ENCODE data around the gene FAM240A. TPM values are rescaled to one million over a fixed set of nuclear protein-coding genes. Genes with fewer than 3 reads are reported as not detected.
"Not testable (repeated sequence)": the region's sequence is repeated elsewhere in the genome, so short reads cannot be mapped to it uniquely, and the experiment has no call there.

The FAM240A gene
- total RNA-seq, 1 experiment from 2014 or later = not detected

DNA sequence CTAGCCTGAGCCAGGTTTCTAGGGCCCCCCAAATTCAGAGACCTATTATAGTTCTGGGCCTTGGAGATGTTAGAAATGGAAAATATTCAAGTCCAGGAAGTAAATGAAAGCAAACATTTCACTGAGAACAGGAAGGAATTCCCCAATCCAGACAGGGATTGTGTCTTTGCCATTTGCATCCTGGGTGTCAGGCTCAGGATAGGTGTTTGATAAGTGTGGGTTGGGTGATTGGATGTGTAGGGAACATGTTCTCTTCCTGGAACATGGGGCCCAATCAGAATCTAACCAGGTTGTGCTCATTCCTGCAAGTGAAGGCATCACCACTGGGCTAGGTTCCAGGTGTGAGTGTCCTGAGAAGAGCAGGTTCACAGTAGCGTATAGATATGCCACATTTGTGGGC, 31.6 kb upstream of the FAM240A start:
- no peak for DNase-seq
- Histone ChIP-seq H3K9me3 (no peaks in the 10 kb centered on the region), H3K27me3 (no peaks in the 10 kb centered on the region), H3K36me3 (no peaks in the 10 kb centered on the region), H3K4me3 (no peak overlapping the region)

DNA sequence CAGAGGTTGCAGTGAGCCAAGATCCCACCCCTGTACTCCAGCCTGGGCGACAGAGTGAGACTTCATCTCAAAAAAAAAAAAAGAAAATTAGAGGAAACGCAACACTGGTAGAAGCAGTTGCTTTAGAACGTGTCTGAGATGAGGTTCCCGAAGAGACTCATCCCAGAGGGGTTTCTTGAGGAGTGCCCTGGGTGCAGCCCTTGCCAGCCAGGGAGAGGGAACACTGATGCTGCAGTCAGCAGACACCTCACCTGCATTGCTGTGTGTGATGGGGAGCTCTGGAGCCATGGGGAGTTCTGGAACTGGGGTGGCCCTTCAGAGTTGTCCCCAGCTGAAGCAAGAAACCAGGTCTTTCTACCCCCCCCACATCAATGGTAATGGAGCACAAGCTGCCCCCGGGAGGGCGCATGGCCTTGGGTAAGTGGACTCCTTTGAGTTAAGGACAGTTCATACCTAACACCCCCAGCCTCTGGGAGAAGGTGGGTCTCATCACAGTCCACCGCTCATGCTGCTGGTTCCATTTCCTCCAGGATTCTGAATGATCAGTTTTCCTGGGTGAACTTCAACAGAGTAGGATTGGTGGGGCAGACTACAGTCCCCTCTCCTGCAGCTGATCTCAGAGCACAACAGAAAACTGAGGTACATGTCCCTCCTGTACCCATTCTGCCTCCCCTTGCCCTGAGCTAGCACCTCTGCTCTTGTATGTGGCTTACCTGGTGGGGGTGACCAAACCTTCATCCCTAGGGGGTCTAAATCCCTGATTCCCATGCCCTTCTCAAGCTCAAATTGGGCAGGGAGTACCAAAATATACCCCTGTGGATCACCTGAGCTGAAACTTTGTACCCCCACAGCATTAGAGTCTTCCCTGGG, 27.5 kb upstream of the FAM240A start:
- Histone ChIP-seq H3K4me3 (no peak overlapping the region), H3K36me3 (no peaks in the 10 kb centered on the region), H3K27me3 (no peaks in the 10 kb centered on the region), H3K9me3 (no peaks in the 10 kb centered on the region)
- DNase-seq = no peak

DNA sequence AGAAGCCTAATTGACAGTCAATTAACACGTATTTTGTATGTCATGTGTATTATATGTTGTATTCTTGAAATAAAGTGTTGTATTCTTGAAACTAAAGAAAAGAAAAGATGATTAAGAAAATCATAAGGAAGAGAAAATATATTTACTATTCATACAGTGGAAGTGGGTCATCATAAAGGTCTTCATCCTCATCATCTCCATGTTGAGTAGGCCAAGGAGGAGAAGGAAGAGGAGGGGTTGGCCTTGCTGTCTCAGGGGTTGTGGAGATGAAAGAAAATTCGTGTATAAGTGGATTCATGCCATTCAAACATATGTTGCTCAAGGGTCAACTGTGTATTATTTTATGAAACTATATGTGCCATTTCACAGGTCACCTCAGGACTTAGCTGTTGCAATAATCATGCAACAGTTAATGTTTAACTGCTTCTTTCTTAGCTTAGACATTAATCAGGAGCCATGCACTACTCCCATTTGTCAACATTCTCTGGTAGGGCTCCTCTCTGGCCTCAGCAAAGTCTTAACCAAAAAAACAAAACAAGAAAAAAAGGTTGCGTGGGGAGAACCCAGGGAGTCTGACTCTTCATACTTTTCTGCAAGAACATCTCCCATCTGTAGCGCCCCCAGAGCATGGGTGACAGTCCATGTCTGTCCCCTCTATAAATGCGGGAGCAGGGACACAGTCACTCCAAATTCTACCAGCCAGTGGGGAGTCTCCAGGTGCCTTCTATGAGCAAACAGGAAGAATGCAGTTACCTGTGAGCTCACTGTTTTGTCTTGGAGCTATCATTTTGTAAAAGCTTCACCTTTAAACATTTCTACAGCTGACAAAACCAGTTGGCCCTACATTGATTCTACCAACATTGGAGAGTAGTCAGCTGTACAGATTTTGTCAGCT, 26.3 kb upstream of the FAM240A start:
- H3K36me3 ChIP-seq = no peaks in the 10 kb centered on the region
- no peaks in the 10 kb centered on the region for H3K27me3 ChIP-seq
- H3K4me3 ChIP-seq = no peak overlapping the region
- H3K9me3 ChIP-seq = no peaks in the 10 kb centered on the region
- DNase-seq = no peak

DNA sequence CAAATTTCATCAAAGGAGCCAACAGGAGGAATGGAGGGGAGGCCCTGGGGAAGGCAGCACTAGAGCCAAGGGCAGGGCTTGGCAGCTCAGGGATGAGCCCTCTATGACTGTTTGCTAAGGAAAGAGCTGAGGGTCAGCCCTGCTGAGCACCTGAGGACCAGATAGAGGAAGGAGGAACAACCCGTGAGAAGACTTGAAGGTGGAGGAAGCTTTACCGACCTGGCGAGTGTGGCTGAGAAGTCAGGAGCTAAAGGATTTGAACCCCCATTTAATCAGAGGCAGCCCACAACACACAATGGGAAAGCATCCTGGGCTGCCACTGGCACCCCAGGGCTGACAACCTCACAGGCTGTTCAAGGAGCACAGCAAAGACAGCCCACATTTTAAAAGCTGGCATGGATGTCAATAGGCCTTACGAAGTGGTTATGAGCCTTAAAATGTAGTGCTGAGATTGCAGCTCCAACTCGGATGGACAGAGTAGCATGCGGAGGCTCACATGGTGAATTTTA, 25.5 kb upstream of the FAM240A start:
- DNase-seq = no peak
- Histone ChIP-seq H3K4me3 (no peak overlapping the region), H3K27me3 (no peaks in the 10 kb centered on the region), H3K9me3 (no peaks in the 10 kb centered on the region), H3K36me3 (no peaks in the 10 kb centered on the region)

DNA sequence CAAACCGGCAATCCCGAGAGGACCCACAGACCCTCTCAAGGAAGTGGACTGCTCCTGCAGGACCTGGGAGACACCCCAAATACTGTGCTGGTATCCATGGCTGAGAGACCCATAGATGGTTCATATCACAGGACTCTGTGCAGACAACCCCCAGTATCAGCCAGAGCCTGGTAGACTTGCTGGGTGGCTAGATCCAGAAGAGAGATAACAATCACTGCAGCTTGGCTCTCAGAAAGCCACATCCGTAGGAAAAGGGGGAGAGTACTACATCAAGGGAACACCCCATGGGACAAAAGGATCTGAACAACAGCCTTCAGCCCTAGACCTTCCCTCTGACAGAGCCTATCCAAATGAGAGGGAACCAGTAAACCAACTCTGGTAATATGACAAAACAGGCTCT, 25.1 kb upstream of the FAM240A start:
- not testable (repeated sequence) for H3K36me3 ChIP-seq, H3K9me3 ChIP-seq, H3K4me3 ChIP-seq, DNase-seq, H3K27me3 ChIP-seq

DNA sequence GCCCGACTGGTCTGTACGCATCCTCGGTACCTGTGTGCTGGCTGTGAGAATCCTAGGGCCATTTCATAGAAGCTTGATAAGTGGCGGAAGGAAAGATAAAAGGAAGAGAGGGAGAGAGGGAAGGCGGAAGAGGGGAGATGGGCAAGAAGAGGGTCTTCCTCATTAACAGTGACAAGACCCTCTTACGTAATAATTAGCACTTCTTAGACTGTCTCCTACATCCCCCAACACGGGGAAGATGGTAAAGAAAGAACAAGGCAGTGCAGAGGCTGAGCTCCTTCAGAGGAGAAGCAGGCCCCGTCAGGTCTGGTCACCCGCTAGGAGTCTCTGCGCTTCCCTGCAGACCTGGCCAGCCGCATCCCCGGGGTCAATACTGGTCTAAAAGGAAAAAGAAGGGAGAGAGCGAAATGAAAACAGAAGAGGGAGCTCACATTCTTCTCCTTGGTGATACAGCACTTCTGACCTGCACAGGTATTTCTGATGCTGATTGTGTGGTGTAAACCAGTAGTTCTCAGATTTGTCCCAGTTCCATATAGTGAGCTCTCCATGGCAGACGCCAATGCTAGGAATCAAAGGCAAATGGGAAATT, 19.0 kb upstream of the FAM240A start:
- no peaks in the 10 kb centered on the region for H3K9me3 ChIP-seq
- H3K27me3 ChIP-seq = no peaks in the 10 kb centered on the region
- no peak for DNase-seq
- no peaks in the 10 kb centered on the region for H3K36me3 ChIP-seq
- no peak overlapping the region for H3K4me3 ChIP-seq

DNA sequence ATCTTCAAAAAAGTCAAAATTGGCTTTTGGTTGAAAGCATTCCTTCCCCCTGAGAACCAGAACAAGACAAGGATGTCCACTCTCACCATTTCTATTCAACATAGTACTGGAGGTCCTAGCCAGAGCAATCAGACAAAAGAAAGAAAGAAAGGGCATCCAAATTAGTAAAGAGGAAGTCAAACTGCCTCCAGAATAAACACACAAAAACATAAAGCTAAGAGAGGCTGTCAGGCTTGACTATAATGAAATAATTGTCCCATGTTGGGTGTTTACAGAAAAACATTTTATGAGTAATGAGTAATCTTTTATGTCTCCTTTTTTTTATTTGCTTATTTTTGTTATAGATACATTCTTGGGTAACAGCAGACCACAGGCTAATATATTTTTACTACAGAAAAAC, 18.3 kb upstream of the FAM240A start:
- H3K9me3 ChIP-seq = no peaks in the 10 kb centered on the region
- H3K36me3 ChIP-seq = no peaks in the 10 kb centered on the region
- no peak overlapping the region for H3K4me3 ChIP-seq
- no peaks in the 10 kb centered on the region for H3K27me3 ChIP-seq
- no peak for DNase-seq

DNA sequence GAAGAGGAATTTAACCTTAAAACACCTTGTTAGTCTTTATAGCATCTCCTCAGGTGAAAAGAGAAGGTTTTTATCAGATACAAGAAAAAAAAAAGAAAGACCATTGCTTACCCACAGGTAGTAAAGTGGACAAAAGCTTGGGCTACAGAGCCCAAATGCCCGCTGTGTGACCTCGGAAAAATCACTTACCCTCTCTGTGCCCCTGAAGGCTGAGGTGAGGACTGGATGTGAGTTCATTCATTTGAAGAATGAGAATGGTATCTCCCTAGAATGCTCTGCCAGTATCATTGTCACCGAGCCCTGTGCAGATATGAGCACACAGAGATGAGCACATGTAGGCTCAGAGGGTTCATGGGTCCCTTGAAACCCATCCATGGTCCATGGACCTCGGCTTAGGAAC, 17.6 kb upstream of the FAM240A start:
- Histone ChIP-seq H3K36me3 (no peaks in the 10 kb centered on the region), H3K9me3 (no peaks in the 10 kb centered on the region), H3K4me3 (no peak overlapping the region), H3K27me3 (no peaks in the 10 kb centered on the region)
- no peak for DNase-seq

DNA sequence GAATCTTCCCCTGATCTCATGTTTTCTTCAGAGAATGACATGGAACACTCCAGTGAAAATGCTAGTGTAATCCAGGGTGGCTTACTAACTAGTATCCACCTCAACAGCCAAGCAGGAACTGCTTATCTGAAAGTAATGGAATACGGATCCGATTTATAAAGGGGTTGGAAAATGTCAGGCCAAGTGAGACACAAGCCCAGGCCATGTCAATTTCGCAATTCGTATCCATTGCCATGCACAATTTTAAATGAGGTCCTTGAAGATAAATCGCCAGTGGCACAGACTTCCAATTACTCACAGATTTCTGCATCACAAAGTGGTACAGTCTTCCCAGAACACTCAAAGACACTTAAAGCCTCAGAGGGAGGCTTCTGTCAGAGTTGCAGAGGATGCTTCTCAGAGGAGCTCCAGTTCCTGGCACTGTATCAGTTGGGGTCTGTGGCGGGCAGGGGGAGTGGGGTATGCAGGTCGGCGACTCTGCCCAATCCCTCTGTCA, 16.5 kb upstream of the FAM240A start:
- H3K4me3 ChIP-seq = no peak overlapping the region
- no peaks in the 10 kb centered on the region for H3K27me3 ChIP-seq
- H3K9me3 ChIP-seq = no peaks in the 10 kb centered on the region
- H3K36me3 ChIP-seq = no peaks in the 10 kb centered on the region
- DNase-seq = no peak

DNA sequence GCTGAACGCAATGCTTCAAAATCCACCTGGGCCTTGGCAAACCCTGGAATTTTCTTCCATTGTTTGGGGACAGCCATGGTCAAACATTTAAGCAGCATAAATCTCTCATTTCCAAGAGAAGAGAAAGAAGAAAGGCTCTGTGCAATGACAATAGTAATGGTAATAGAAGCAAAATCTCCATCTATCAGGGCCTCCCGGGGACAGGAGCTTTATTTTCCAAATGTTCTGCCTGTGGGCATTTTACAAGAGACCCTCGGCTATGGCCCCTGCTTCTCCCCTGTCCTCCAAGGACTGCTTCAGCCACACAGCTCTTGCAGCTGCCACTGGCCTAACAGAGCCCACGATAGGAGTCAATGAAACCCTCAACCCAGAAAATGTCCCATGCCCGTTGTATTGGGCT, 12.7 kb upstream of the FAM240A start:
- Histone ChIP-seq H3K9me3 (no peaks in the 10 kb centered on the region), H3K4me3 (no peak overlapping the region), H3K27me3 (no peaks in the 10 kb centered on the region), H3K36me3 (no peaks in the 10 kb centered on the region)
- no peak for DNase-seq

DNA sequence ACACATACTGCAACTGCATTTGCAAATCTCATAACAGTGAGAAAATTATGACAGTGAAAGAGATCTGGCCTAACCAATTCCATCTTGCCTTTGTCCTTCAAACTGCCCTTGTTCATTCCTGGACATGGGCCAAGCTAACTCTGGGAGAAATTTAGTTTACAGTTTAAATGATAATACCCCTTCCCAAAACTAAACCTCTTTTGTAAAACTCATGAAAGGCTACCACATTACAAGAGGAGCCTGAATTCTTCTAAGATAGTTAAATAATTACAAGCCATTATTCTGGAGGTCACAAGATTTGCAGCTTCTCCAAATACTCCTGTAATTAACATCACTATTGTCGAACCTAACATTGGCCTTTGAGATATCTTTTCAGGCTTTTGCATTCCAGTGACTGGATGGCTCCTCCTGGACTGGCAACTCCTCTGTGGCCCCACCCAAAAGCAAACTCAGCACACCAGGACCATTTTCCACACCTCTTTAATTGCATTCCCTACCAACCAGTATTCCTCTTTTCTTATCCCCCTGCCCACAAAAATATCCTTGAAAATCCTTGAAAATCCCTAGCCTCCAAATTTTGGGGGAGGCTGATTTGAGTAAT, 8.8 kb upstream of the FAM240A start:
- no peaks in the 10 kb centered on the region for H3K27me3 ChIP-seq
- H3K9me3 ChIP-seq = no peaks in the 10 kb centered on the region
- H3K36me3 ChIP-seq = no peaks in the 10 kb centered on the region

DNA sequence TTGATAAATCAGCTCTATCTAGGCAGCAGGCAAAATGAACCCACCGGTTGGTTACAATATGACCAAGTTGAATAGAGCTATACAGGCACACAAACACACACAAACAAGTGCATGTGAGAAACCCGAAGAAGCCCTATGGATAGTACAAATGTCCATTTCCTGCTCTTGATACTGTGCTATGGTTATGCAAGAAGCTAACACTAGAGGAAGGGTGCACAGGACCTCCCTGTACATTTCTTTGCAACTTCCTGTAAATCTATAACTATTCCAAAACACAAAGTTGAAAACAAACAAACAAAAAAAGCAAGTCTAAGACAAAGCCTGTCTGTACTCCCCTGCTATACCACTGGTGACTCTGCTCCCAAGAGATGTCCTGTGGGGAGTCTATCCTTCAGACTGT, 8.2 kb upstream of the FAM240A start:
- no peak for DNase-seq
- Histone ChIP-seq H3K4me3 (no peak overlapping the region), H3K9me3 (no peaks in the 10 kb centered on the region), H3K36me3 (no peaks in the 10 kb centered on the region), H3K27me3 (no peaks in the 10 kb centered on the region)

More for the DNA sequence above, 8.8 kb upstream of the FAM240A start:
- no peak overlapping the region for H3K4me3 ChIP-seq
- DNase-seq = no peak

DNA sequence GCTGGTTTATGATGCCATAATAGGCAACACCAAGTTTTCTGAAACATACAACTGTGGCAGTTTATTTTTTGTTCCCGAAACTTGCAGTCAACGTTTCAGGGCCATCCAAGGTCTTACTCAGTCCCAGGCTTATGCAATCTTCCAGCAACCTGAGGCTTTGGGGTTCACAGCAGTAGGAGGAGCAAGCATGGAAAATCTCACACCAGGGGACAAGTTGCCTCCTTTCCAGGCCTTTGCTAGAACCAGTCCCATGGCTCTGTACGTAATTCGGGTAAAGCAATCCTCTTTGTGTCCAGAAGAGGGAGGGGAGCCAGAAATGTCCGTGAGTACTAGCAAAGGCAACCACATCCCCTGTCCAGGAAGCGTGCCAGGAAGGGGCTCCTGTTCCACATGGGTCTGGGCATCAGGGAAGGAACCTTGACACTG, 4.7 kb upstream of the FAM240A start:
- Histone ChIP-seq H3K9me3 (no peaks in the 10 kb centered on the region), H3K36me3 (no peaks in the 10 kb centered on the region), H3K4me3 (no peak overlapping the region), H3K27me3 (no peaks in the 10 kb centered on the region)
- DNase-seq = peak; percentile 8

DNA sequence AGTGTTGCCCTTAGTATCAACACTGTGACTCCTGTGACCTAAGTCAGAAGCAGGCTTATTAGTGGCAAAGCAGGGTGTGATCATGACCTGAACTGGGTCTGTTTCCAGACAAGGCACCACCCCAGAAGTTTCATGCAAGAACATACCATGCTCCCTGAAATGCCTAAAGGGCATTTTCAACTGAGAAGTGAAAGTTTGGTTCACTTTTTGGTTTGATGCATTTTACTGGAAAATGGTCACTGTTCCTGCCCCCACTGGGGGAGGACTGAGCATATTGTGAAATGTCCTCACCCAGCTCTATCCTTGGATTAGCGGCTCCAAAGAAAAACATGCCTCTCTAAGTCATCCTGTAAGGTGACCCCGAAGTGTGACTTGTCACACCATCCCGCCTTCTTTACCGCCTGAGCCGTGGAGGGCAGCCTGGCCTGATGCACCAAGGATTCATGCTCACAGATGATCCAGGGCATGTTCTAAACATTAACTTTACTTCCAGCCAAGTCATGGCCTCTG, 3.1 kb upstream of the FAM240A start:
- no peaks in the 10 kb centered on the region for H3K36me3 ChIP-seq
- H3K9me3 ChIP-seq = no peaks in the 10 kb centered on the region
- no peak overlapping the region for H3K4me3 ChIP-seq
- no peak for DNase-seq
- H3K27me3 ChIP-seq = no peaks in the 10 kb centered on the region

DNA sequence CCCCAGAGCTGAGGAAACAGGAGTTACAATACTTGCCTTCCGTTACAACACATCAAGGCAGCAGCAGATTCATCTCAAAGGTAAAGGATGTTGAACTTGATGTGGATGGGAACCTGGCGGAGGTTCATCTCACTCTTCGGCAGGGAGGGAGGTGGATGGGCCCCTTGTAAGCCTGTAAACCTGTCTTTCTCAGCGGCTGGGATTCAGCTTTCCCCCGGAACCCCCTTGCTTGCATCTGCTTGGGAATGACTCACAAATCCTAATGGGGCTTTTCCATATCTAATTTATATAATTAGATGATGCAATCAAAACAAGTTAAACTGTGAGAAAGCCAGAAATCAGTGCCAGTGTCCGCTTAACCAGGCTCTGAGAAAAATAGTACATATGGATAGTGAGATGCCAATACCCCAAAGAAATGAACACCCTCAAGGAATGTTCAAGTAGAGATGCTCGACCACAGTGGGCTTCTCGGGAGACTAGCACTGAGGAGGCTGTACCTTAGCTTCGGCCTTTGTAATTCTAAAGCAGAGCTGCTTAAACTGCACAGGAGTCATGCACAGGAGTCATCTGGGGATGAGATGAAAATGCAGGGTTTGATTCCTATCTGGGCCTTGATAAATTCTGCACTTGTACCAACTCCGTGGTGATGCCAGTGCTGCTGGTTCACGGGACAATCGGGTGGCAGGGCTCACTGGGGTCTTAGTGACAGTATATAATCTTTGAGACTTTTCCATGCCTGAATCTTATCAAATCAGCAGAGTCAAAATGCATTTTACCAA, 2.2 kb upstream of the FAM240A start:
- Histone ChIP-seq H3K9me3 (no peaks in the 10 kb centered on the region), H3K36me3 (no peaks in the 10 kb centered on the region), H3K4me3 (no peak overlapping the region), H3K27me3 (no peaks in the 10 kb centered on the region)
- no peak for DNase-seq

Data from MG63 (cell line).